ENCODE measurements around the gene ERP29. TPM values are rescaled to one million over a fixed set of nuclear protein-coding genes. Genes with fewer than 3 reads are reported as not detected.

ERP29 gene
- total and polyA plus RNA-seq, 2 of the 13 experiments (the other 11 are each of a cell fraction or from before 2014, with no cell fraction given): 111 to 147 TPM

GRCh38 chr12:112012775-112013600 is at the start of gene ERP29, which contains the start of gene TMEM116 (continued):
- TF ChIP-seq ZNF550 (CRISPR knock-in tag; IDR thresholded peaks at IDR 0.05; ENCODE audit: borderline replicate concordance) (no peak), SAP130 (CRISPR knock-in tag; IDR thresholded peaks at IDR 0.05; ENCODE audit: low read depth) (peak; percentile 88), ZBTB3 (CRISPR knock-in tag; IDR thresholded peaks at IDR 0.05; ENCODE audit: borderline replicate concordance, low read depth) (no peak), KMT2B (CRISPR knock-in tag; IDR thresholded peaks at IDR 0.05) (peak; percentile 72; the same call in 1 of the 2 replicates), KLF6 (CRISPR knock-in tag; IDR thresholded peaks at IDR 0.05) (peak; percentile 16; the same call in 1 of the 2 replicates), MTA3 (CRISPR knock-in tag; IDR thresholded peaks at IDR 0.05) (no peak), ATF6 (CRISPR knock-in tag; conservative IDR thresholded peaks at IDR 0.05) (0 out of 2 replicates have a peak, but pooled peaks have one; percentile 44), ZNF784 (CRISPR knock-in tag; IDR thresholded peaks at IDR 0.05; ENCODE audit: borderline replicate concordance) (peak; percentile 78)
- TF ChIP-seq, protein P1, sequence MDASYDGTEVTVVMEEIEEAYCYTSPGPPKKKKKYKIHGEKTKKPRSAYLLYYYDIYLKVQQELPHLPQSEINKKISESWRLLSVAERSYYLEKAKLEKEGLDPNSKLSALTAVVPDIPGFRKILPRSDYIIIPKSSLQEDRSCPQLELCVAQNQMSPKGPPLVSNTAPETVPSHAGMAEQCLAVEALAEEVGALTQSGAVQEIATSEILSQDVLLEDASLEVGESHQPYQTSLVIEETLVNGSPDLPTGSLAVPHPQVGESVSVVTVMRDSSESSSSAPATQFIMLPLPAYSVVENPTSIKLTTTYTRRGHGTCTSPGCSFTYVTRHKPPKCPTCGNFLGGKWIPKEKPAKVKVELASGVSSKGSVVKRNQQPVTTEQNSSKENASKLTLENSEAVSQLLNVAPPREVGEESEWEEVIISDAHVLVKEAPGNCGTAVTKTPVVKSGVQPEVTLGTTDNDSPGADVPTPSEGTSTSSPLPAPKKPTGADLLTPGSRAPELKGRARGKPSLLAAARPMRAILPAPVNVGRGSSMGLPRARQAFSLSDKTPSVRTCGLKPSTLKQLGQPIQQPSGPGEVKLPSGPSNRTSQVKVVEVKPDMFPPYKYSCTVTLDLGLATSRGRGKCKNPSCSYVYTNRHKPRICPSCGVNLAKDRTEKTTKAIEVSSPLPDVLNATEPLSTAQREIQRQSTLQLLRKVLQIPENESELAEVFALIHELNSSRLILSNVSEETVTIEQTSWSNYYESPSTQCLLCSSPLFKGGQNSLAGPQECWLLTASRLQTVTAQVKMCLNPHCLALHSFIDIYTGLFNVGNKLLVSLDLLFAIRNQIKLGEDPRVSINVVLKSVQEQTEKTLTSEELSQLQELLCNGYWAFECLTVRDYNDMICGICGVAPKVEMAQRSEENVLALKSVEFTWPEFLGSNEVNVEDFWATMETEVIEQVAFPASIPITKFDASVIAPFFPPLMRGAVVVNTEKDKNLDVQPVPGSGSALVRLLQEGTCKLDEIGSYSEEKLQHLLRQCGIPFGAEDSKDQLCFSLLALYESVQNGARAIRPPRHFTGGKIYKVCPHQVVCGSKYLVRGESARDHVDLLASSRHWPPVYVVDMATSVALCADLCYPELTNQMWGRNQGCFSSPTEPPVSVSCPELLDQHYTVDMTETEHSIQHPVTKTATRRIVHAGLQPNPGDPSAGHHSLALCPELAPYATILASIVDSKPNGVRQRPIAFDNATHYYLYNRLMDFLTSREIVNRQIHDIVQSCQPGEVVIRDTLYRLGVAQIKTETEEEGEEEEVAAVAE (CRISPR knock-in tag; IDR thresholded peaks at IDR 0.05; ENCODE audit: borderline replicate concordance): peak; percentile 12; the same call in 1 of the 2 replicates
- TF ChIP-seq, protein P2, sequence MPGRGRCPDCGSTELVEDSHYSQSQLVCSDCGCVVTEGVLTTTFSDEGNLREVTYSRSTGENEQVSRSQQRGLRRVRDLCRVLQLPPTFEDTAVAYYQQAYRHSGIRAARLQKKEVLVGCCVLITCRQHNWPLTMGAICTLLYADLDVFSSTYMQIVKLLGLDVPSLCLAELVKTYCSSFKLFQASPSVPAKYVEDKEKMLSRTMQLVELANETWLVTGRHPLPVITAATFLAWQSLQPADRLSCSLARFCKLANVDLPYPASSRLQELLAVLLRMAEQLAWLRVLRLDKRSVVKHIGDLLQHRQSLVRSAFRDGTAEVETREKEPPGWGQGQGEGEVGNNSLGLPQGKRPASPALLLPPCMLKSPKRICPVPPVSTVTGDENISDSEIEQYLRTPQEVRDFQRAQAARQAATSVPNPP (CRISPR knock-in tag; IDR thresholded peaks at IDR 0.05): peak; percentile 91
- TF ChIP-seq, protein P3, sequence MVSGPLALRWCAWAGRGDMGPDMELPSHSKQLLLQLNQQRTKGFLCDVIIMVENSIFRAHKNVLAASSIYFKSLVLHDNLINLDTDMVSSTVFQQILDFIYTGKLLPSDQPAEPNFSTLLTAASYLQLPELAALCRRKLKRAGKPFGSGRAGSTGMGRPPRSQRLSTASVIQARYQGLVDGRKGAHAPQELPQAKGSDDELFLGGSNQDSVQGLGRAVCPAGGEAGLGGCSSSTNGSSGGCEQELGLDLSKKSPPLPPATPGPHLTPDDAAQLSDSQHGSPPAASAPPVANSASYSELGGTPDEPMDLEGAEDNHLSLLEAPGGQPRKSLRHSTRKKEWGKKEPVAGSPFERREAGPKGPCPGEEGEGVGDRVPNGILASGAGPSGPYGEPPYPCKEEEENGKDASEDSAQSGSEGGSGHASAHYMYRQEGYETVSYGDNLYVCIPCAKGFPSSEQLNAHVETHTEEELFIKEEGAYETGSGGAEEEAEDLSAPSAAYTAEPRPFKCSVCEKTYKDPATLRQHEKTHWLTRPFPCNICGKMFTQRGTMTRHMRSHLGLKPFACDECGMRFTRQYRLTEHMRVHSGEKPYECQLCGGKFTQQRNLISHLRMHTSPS (CRISPR knock-in tag; IDR thresholded peaks at IDR 0.05; ENCODE audit: low read depth): no peak
- TF ChIP-seq, protein P4, sequence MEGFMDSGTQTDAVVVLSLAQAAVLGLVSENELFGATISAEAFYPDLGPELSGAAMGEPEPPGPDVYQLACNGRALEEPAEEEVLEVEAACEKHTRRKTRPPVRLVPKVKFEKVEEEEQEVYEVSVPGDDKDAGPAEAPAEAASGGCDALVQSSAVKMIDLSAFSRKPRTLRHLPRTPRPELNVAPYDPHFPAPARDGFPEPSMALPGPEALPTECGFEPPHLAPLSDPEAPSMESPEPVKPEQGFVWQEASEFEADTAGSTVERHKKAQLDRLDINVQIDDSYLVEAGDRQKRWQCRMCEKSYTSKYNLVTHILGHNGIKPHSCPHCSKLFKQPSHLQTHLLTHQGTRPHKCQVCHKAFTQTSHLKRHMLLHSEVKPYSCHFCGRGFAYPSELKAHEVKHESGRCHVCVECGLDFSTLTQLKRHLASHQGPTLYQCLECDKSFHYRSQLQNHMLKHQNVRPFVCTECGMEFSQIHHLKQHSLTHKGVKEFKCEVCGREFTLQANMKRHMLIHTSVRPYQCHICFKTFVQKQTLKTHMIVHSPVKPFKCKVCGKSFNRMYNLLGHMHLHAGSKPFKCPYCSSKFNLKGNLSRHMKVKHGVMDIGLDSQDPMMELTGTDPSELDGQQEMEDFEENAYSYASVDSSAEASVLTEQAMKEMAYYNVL (CRISPR knock-in tag; IDR thresholded peaks at IDR 0.05; ENCODE audit: borderline replicate concordance): 0 out of 2 replicates have a peak, but pooled peaks have one; percentile 37
